Fibroblast of lung (primary cell): ENCODE results near the gene TMCC2. TPM values are rescaled to one million over a fixed set of nuclear protein-coding genes. Genes with fewer than 3 reads are reported as not detected.

Experiments
- DNase-seq, 2 donors: peaks; one replicate each; pipeline versions ENCODE4 v3.0.0 to v3.0.0-alpha.2; 2010; ENCODE audit warnings: low read depth in 2 of 2
- H2AFZ ChIP-seq: 2 replicates; pipeline ENCODE4 v1.5.1; 2012; ENCODE audit warnings: low read length, control low read depth, inconsistent platforms
- H3K27ac ChIP-seq: 2 replicates; pipeline ENCODE4 v1.5.1; 2011; ENCODE audit warnings: low read length, control low read depth; ENCODE audit not compliant: insufficient read depth
- H3K27me3 ChIP-seq: 2 replicates; pipeline ENCODE4 v1.5.1; 2011; ENCODE audit warnings: mild to moderate bottlenecking, low read length; ENCODE audit not compliant: control insufficient read depth, insufficient read depth
- H3K36me3 ChIP-seq: 2 replicates; pipeline ENCODE4 v1.5.1; 2011; ENCODE audit warnings: low read length; ENCODE audit not compliant: control insufficient read depth, insufficient read depth
- H3K4me1 ChIP-seq: 2 replicates; pipeline ENCODE4 v1.5.1; 2011; ENCODE audit warnings: low read length; ENCODE audit not compliant: control insufficient read depth, insufficient read depth; ENCODE audit errors: extremely low read depth
- H3K4me2 ChIP-seq: 2 replicates; pipeline ENCODE4 v1.5.1; 2011; ENCODE audit warnings: low read length, control low read depth; ENCODE audit not compliant: insufficient read depth; ENCODE audit errors: extremely low read depth
- H3K4me3 ChIP-seq, 4 experiments: fragments of 200-600 bp in 1 of 4; sonication (generic) in 1 of 4; replicated peaks in 1 of 4; 2 replicates each; pipeline ENCODE4 v1.5.1; 2011 to 2016; ENCODE audit warnings: low read length in 4 of 4, low read depth in 3 of 4, mild to moderate bottlenecking in 3 of 4, control low read depth in 2 of 4, inconsistent platforms in 1 of 4, mixed read lengths in 1 of 4; ENCODE audit not compliant: insufficient read depth in 1 of 4; ENCODE audit errors: control extremely low read depth in 1 of 4
- H3K79me2 ChIP-seq: 2 replicates; pipeline ENCODE4 v1.5.1; 2012; ENCODE audit warnings: mild to moderate bottlenecking, low read length, inconsistent platforms; ENCODE audit not compliant: control insufficient read depth, insufficient read depth
- H3K9ac ChIP-seq: 2 replicates; pipeline ENCODE4 v1.5.1; 2011; ENCODE audit warnings: mild to moderate bottlenecking, low read length, control low read depth; ENCODE audit not compliant: insufficient read depth
- H3K9me3 ChIP-seq: 2 replicates; pipeline ENCODE4 v1.5.1; 2012; ENCODE audit warnings: low read depth, low read length; ENCODE audit not compliant: control insufficient read depth, insufficient read depth
- H4K20me1 ChIP-seq: 2 replicates; pipeline ENCODE4 v1.5.1; 2011; ENCODE audit warnings: low read length; ENCODE audit not compliant: control insufficient read depth, insufficient read depth; ENCODE audit errors: extremely low read depth
- EZH2 ChIP-seq: IDR thresholded peaks from 2 replicates; pipeline ENCODE4 v1.5.1; 2012; ENCODE audit warnings: low read length, control low read depth, mild to moderate bottlenecking; ENCODE audit errors: missing control alignments
- polyA plus RNA-seq, 2 donors: library from polyadenylated mRNA; depleted of rRNA in 1 of 2; stranded (reverse) in 1 of 2; unstranded in 1 of 2; fragments of >200 nt; gene quantifications; 2 replicates each; pipeline ENCODE4 v1.2.1, GENCODE V29; 2011 to 2012; ENCODE audit warnings: missing spikeins in 1 of 2
- total RNA-seq: library from RNA; depleted of rRNA; stranded (reverse); fragments of >200 nt; gene quantifications from 2 replicates; pipeline ENCODE4 v1.2.1, GENCODE V29; 2014
- TF ChIP-seq, protein P1 (sequence below), 2 donors: IDR thresholded peaks in 1 of 2; conservative IDR thresholded peaks in 1 of 2; 1 replicate in 1 of 2; 2 replicates in 1 of 2; pipeline ENCODE4 v1.5.1; 2011 to 2012; ENCODE audit warnings: low read length in 2 of 2, control low read depth in 1 of 2, inconsistent platforms in 1 of 2, low read depth in 1 of 2, mild to moderate bottlenecking in 1 of 2

The TMCC2 gene
- total and polyA plus RNA-seq, 2 donors (not counting 1 experiment from before 2014, with no cell fraction given): 2.3 to 6.9 TPM

DNA sequence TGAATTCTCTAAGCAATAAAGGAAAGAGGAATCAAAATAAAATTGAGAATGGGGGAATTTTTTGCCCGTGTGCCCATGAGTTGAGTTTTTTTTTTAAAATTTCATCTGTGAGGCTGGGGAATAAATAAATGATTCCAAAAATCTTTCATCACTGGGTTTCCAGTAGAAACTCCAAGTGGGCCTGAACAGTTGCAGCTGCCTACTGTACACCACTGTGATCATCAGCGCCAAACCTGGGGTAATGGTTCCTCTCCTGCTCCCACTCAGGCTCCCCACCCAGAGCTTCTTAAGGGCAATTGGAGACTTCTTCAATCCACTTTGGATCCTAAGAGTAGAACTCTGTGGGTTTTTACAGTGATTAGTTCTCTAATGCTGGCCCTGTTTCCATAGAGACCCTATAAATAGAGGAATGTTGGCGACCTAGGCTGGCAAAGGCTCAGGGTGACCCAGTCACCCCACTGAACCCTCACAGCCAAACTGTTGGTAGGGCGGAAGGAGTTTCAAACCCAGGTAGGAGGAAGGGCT, 9.3 kb downstream of the TMCC2 start:
- Histone ChIP-seq H3K27ac (no peak overlapping the region), H3K9ac (no peak overlapping the region), H3K4me1 (peaks cover 2% of the 10 kb centered on the region), H2AFZ (no peak overlapping the region), H3K36me3 (peaks cover 1% of the 10 kb centered on the region), H3K4me2 (no peak overlapping the region), H4K20me1 (no peaks in the 10 kb centered on the region), H3K79me2 (no peaks in the 10 kb centered on the region), H3K4me3 (no peak overlapping the region), H3K27me3 (no peaks in the 10 kb centered on the region), H3K9me3 (no peaks in the 10 kb centered on the region)
- TF ChIP-seq, protein P1, sequence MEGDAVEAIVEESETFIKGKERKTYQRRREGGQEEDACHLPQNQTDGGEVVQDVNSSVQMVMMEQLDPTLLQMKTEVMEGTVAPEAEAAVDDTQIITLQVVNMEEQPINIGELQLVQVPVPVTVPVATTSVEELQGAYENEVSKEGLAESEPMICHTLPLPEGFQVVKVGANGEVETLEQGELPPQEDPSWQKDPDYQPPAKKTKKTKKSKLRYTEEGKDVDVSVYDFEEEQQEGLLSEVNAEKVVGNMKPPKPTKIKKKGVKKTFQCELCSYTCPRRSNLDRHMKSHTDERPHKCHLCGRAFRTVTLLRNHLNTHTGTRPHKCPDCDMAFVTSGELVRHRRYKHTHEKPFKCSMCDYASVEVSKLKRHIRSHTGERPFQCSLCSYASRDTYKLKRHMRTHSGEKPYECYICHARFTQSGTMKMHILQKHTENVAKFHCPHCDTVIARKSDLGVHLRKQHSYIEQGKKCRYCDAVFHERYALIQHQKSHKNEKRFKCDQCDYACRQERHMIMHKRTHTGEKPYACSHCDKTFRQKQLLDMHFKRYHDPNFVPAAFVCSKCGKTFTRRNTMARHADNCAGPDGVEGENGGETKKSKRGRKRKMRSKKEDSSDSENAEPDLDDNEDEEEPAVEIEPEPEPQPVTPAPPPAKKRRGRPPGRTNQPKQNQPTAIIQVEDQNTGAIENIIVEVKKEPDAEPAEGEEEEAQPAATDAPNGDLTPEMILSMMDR (conservative IDR thresholded peaks at IDR 0.05 in 1 of 2, IDR thresholded peaks at IDR 0.05 in 1 of 2; ENCODE audit: low read depth in 1 of 2, low read length in 2 of 2): no peak
- no peak for TF ChIP-seq EZH2
- no peak for DNase-seq

DNA sequence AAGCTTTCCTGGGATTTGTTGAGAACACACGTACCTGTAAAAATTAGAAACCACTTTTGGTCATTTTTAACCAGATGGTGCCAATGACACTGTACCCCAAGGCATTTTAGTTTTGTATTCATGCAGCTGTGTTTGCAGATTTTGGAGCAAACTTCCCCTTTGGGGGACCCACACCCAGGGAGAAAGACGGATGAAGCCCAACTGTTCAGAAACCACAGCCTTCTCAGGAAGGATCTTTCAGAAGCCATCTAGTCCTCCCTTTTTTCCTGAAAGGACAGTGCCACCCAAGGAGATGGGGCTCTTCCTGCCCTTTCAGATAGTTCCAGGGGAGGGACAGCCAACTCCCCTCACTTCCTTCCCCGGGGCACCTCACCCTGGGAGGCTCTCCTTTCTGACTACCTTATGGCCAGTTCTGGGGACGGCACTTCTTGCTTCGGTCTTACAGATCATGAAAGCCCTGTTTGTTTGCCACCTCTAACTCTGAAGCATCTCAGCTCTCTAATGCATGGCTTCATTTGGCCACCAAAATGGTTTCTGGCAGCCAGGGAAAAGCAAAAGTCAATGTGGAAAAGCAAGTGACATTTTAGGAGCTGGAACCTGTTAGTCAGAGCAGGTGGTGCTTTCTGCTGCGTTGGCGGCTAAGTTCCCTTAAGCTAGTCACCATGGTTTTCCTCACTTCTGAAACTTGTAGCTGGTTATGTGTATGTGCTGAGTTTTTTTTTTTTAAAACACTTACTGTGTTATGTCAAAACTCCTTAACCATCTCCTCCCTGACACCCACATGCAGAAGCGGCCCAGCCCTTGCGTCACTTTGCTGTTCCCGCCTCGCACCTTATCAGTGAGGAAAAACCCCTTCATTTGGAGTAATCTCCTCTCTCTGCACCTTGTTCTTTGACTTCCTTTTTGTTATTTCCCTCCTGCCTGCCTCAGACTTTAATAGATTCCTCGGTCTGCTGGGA, 10.1 kb downstream of the TMCC2 start:
- Histone ChIP-seq H3K27me3 (no peaks in the 10 kb centered on the region), H3K27ac (no peak overlapping the region), H3K9me3 (no peaks in the 10 kb centered on the region), H2AFZ (no peak overlapping the region), H3K4me1 (peaks cover 2% of the 10 kb centered on the region), H3K4me3 (no peak overlapping the region), H3K9ac (no peak overlapping the region), H3K4me2 (no peak overlapping the region), H4K20me1 (no peaks in the 10 kb centered on the region), H3K36me3 (peaks cover 1% of the 10 kb centered on the region), H3K79me2 (no peaks in the 10 kb centered on the region)
- TF ChIP-seq EZH2: no peak
- DNase-seq: no peak

DNA sequence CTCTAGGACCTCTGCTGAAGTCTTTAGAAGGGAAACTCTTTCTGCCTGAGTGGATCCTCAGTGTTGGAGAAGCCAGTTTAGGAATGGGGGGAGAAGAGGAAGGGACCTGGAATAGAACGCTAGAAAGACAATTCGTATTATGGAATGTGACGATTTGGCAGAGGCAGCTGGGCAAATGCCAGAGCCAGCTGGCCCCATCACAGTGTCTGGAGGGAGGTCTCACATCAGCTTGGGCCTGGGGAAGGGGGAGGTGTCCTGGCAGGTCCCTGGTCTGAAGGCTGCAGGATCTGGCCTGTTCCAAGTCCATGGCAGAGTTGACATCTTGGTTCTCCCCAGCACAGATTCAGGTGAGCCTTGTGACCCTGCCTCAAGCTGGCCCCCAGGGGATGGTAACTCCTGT, 11.3 kb downstream of the TMCC2 start:
- H3K36me3 ChIP-seq: peaks cover 1% of the 10 kb centered on the region
- H3K79me2 ChIP-seq: no peaks in the 10 kb centered on the region
- H3K9me3 ChIP-seq: no peaks in the 10 kb centered on the region
- no peak overlapping the region for H3K4me2 ChIP-seq
- no peak overlapping the region for H3K27ac ChIP-seq
- DNase-seq: no peak
- no peaks in the 10 kb centered on the region for H4K20me1 ChIP-seq
- H2AFZ ChIP-seq: no peak overlapping the region
- TF ChIP-seq, protein P1 (conservative IDR thresholded peaks at IDR 0.05 in 1 of 2, IDR thresholded peaks at IDR 0.05 in 1 of 2; ENCODE audit: low read depth in 1 of 2, low read length in 2 of 2): no peak
- no peak for TF ChIP-seq EZH2
- H3K4me3 ChIP-seq: no peak overlapping the region
- no peak overlapping the region for H3K9ac ChIP-seq
- H3K27me3 ChIP-seq: no peaks in the 10 kb centered on the region
- peaks cover 2% of the 10 kb centered on the region for H3K4me1 ChIP-seq
